Gastroesophageal sphincter (tissue), 4 donors: ENCODE measurements around the gene HMG20A. TPM values are rescaled to one million over a fixed set of nuclear protein-coding genes. Genes with fewer than 3 reads are reported as not detected.

Source experiments
- ATAC-seq: fragments of 150-250 bp; one replicate; pipeline ENCODE4 v1.9.1; 2016; ENCODE audit warnings: mild to moderate bottlenecking, moderate library complexity
- H3K27ac ChIP-seq, 4 donors: fragments of 200-600 bp; sonication (generic) in 3 of 4; 1 replicate in 3 of 4; 2 replicates in 1 of 4; pipeline ENCODE4 v1.5.1; 2016 to 2019
- H3K27me3 ChIP-seq: fragments of 200-600 bp; sonication (generic); one replicate; pipeline ENCODE4 v1.5.1; 2019
- H3K36me3 ChIP-seq, 2 donors: fragments of 200-600 bp; sonication (generic); one replicate each; pipeline ENCODE4 v1.5.1; 2019; ENCODE audit warnings: control low read depth in 1 of 2
- H3K4me1 ChIP-seq, 3 donors: fragments of 200-600 bp; sonication (generic); 1 replicate in 2 of 3; 2 replicates in 1 of 3; pipeline ENCODE4 v1.5.1; 2016 to 2019; ENCODE audit warnings: control low read depth in 2 of 3
- H3K4me3 ChIP-seq, 2 donors: fragments of 200-600 bp; sonication (generic); one replicate each; pipeline ENCODE4 v1.5.1; 2019; ENCODE audit warnings: mild to moderate bottlenecking in 1 of 2, moderate library complexity in 1 of 2
- H3K9me3 ChIP-seq, 3 donors: fragments of 200-600 bp; sonication (generic); one replicate each; pipeline ENCODE4 v1.5.1; 2017 to 2019; ENCODE audit warnings: control low read depth in 2 of 3
- EP300 ChIP-seq: sonication (generic); formaldehyde crosslinking; IDR thresholded peaks from one replicate; pipeline ENCODE4 v1.6.1; 2017; ENCODE audit warnings: antibody characterized with exemption, mild to moderate bottlenecking
- POLR2A ChIP-seq, 2 donors: fragments of 450-650 bp; IDR thresholded peaks; one replicate each; pipeline ENCODE4 v1.6.1; 2017; ENCODE audit warnings: antibody characterized with exemption in 2 of 2, mild to moderate bottlenecking in 2 of 2, moderate library complexity in 1 of 2
- POLR2AphosphoS5 ChIP-seq: sonication (generic); formaldehyde crosslinking; IDR thresholded peaks from one replicate; pipeline ENCODE4 v1.6.1; 2017; ENCODE audit warnings: antibody characterized with exemption
- WGBS, 2 donors: methylation state at CpG; one replicate each; pipeline ENCODE4 v1.1.5; 2018; ENCODE audit warnings: low coverage in 1 of 2; 5-methylcytosine and 5-hydroxymethylcytosine counted together
- total RNA-seq, 4 donors: library from RNA; depleted of rRNA; stranded (reverse); fragments of >200 nt; gene quantifications; one replicate each; pipeline ENCODE4 v1.1.0, GENCODE V29; 2016
- TF ChIP-seq, protein P1 (sequence below), 4 experiments: fragments of 200-600 bp in 2 of 4; fragments of 450-650 bp in 2 of 4; sonication (generic) in 1 of 4; IDR thresholded peaks; one replicate each; pipeline ENCODE4 v1.5.1; 2017 to 2019; ENCODE audit warnings: antibody characterized with exemption in 4 of 4, mild to moderate bottlenecking in 2 of 4, moderate library complexity in 2 of 4

HMG20A gene
- total RNA-seq, 4 donors from 2014 or later = 23.2 to 47.9 (median 33.2) TPM

DNA sequence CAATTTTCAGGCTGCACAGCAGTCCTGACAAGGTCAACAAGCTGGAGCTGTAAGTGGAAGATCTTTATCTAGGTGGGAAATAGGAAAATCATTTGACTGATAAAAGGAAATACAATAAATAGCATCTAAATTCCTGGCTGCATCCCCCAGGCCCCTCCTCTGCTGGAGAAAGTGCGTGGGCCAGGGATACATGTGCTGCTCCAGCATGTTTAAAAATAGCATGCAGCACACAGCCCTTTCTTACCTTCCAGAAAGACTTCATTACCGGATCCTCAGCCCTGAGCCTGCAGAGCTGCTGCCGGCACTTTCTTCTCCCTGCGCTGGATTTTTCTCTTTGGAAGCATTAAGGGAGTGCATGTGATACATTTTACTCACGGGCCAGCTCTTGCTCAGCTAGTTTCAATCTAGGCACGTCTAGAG lies 77.3 kb downstream of the HMG20A start:
- H3K27me3 ChIP-seq = no peaks in the 10 kb centered on the region
- H3K9me3 ChIP-seq = no peaks in the 10 kb centered on the region
- no peak for ATAC-seq
- no peak for TF ChIP-seq EP300
- TF ChIP-seq POLR2A (IDR thresholded peaks at IDR 0.05) = no peak
- TF ChIP-seq, protein P1, sequence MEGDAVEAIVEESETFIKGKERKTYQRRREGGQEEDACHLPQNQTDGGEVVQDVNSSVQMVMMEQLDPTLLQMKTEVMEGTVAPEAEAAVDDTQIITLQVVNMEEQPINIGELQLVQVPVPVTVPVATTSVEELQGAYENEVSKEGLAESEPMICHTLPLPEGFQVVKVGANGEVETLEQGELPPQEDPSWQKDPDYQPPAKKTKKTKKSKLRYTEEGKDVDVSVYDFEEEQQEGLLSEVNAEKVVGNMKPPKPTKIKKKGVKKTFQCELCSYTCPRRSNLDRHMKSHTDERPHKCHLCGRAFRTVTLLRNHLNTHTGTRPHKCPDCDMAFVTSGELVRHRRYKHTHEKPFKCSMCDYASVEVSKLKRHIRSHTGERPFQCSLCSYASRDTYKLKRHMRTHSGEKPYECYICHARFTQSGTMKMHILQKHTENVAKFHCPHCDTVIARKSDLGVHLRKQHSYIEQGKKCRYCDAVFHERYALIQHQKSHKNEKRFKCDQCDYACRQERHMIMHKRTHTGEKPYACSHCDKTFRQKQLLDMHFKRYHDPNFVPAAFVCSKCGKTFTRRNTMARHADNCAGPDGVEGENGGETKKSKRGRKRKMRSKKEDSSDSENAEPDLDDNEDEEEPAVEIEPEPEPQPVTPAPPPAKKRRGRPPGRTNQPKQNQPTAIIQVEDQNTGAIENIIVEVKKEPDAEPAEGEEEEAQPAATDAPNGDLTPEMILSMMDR (IDR thresholded peaks at IDR 0.05) = no peak
- no peak for TF ChIP-seq POLR2AphosphoS5
- H3K4me3 ChIP-seq = no peak overlapping the region
- peaks cover 13 to 75% (median 31%) of the 10 kb centered on the region in 3 donors for H3K4me1 ChIP-seq
- no peaks in the 10 kb centered on the region for H3K36me3 ChIP-seq
- WGBS, 2 donors = 0 to 3% methylated on average over 1 to 6 of the region's 6 CpGs
- H3K27ac ChIP-seq = peak overlapping the region in 3 of 4 donors; percentile 74 to 81 (median 79)

DNA sequence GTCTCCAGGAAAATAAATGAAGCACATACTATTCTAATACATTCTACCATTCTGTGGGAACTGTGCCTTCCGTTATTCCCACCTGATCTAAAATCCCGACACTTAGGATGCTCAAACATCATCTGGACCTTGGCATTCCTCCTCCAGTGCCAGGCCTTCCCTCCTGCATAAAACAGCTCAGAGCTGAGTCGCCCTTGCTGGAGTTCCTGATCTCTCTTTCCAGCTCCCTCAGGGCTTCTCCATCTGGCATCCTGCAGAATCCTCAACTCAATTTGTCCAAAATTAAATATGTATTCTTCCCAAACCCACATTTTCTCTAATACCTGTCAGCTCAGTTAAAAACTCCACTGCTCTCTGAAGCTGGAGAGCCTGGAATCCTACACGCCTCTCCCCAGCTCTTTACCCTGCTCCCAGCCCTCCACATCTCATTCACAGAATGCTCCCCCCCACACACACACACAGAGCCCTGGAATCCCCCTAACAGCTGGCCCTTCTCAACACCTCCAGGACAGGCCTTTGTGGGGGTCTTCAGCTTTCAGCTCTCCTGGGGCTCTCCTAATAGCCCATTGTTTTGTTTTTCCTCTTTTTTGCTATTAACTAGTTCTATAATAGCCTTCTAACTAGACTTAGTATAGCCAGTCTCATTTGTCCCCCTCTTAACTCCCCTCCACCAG lies 78.5 kb downstream of the HMG20A start:
- Histone ChIP-seq H3K4me3 (no peak overlapping the region), H3K36me3 (no peaks in the 10 kb centered on the region), H3K9me3 (no peaks in the 10 kb centered on the region), H3K27me3 (no peaks in the 10 kb centered on the region), H3K4me1 (peaks cover 13 to 66% (median 31%) of the 10 kb centered on the region in 3 donors), H3K27ac (peak overlapping the region in 3 of 4 donors; percentile 74 to 81 (median 79))
- no peak for ATAC-seq
- WGBS, 2 donors = 73 to 96% methylated on average over 2 to 4 of the region's 4 CpGs
- TF ChIP-seq EP300 (no peak), POLR2A (IDR thresholded peaks at IDR 0.05) (no peak), POLR2AphosphoS5 (no peak)
- TF ChIP-seq, protein P1 (IDR thresholded peaks at IDR 0.05) = no peak

DNA sequence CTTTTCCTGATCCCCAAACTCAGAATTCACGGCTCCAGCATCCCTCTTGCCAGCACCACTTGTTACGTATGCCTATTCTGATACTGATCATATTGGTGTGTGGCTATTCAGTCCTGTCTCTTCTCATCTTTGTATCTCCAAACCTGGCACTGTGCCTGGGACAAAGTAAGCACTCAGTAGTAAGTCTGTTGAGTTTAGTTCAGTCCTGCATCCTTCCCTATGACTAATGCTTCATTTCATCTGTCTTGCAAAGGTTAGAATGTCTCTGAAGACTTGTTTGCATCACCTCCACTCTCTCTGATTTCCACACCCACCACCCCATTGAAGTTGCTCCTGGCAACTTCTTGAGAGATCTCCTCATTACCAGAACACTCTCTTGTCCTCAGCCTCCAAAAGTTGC lies 80.3 kb downstream of the HMG20A start:
- Histone ChIP-seq H3K27ac (no peak overlapping the region), H3K4me3 (no peak overlapping the region), H3K4me1 (peaks cover 8 to 59% (median 23%) of the 10 kb centered on the region in 3 donors), H3K9me3 (no peaks in the 10 kb centered on the region), H3K27me3 (no peaks in the 10 kb centered on the region), H3K36me3 (no peaks in the 10 kb centered on the region)
- 67 to 81% methylated on average over 2 of the region's 2 CpGs for WGBS, 2 donors
- TF ChIP-seq POLR2A (IDR thresholded peaks at IDR 0.05) = no peak
- TF ChIP-seq, protein P1 (IDR thresholded peaks at IDR 0.05) = no peak
- no peak for TF ChIP-seq EP300
- TF ChIP-seq POLR2AphosphoS5 = no peak
- ATAC-seq = no peak

DNA sequence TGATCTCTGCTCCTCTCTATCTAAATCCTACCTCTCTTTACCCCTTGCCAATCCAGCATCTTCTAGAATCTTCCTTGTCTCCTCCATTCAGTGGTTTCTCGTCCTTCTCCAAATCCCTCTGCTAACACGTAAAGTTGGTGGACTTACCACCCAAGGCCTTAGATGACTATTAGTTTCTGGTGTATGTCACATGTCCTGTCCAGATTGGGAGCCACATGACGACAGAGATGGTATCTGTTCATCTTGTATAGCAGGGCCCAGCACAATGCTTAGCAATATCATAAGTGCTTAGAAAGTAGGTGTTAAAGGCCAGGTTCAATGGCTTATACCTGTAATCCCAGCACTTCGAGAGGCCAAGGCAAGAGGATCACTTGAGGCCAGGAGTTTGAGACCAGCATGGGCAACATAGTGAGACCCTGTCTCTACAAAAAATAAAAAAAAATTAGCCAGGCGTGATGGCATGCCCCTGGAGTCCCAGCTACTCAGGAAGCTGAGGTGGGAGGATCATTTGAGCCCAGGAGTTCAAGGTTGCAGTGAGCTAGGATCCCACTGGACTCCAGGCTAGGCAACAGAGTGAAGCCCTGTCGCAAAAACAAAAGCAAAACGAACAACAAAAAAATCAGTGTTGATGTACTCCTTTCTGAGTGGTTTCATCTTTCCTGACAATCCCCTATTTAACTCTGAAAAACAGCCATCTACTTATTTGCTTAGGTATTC lies 81.8 kb downstream of the HMG20A start:
- H3K4me3 ChIP-seq = no peak overlapping the region
- 93 to 95% methylated on average over 5 to 6 of the region's 7 CpGs for WGBS, 2 donors
- ATAC-seq = no peak
- H3K36me3 ChIP-seq = no peaks in the 10 kb centered on the region
- no peaks in the 10 kb centered on the region for H3K27me3 ChIP-seq
- H3K27ac ChIP-seq = no peak overlapping the region
- no peaks in the 10 kb centered on the region for H3K9me3 ChIP-seq
- H3K4me1 ChIP-seq = peaks cover 8 to 59% (median 15%) of the 10 kb centered on the region in 3 donors
- TF ChIP-seq, protein P1 (IDR thresholded peaks at IDR 0.05) = no peak
- TF ChIP-seq EP300 (no peak), POLR2AphosphoS5 (no peak), POLR2A (IDR thresholded peaks at IDR 0.05) (no peak)
